Cardiac muscle cell (in vitro differentiated cells and primary cell): ENCODE results near the gene SHROOM2. TPM values are rescaled to one million over a fixed set of nuclear protein-coding genes. Genes with fewer than 3 reads are reported as not detected.

Source experiments
- DNase-seq, 2 donors: peaks; one replicate each; pipeline versions ENCODE4 v3.0.0 to v3.0.0-alpha.2; 2010 to 2017; ENCODE audit warnings: low read depth in 1 of 2, low spot score in 1 of 2
- H3K27ac ChIP-seq: fragments of 200-600 bp; sonication (generic); 2 replicates; pipeline ENCODE4 v1.5.1; 2016
- H3K27me3 ChIP-seq: fragments of 200-600 bp; sonication (generic); 2 replicates; pipeline ENCODE4 v1.6.0; 2016; ENCODE audit warnings: control low read depth
- H3K36me3 ChIP-seq: fragments of 200-600 bp; sonication (generic); 2 replicates; pipeline ENCODE4 v1.5.1; 2016; ENCODE audit warnings: control low read depth
- H3K4me1 ChIP-seq: fragments of 200-600 bp; sonication (generic); 2 replicates; pipeline ENCODE4 v1.8.1; 2017; ENCODE audit warnings: low read depth, mild to moderate bottlenecking, mixed run types
- H3K4me3 ChIP-seq: fragments of 200-600 bp; sonication (generic); 2 replicates; pipeline ENCODE4 v1.5.1; 2016; ENCODE audit warnings: mild to moderate bottlenecking
- H3K9me3 ChIP-seq: fragments of 200-600 bp; sonication (generic); 2 replicates; pipeline ENCODE4 v1.5.1; 2017; ENCODE audit warnings: low read depth, mild to moderate bottlenecking, control low read depth
- CTCF ChIP-seq: IDR thresholded peaks from 2 replicates; pipeline ENCODE4 v1.5.1; 2012; ENCODE audit warnings: low read depth, mild to moderate bottlenecking, low read length
- polyA plus RNA-seq: library from polyadenylated mRNA; unstranded; fragments of >200 nt; fragmentation: Nextera tagmentation; extraction: Ambion mirVana; gene quantifications from 2 replicates; pipeline ENCODE4 v1.2.1, GENCODE V29; 2016
- total RNA-seq: library from RNA; depleted of rRNA; stranded (reverse); fragments of >200 nt; gene quantifications from 2 replicates; pipeline ENCODE4 v1.2.3, GENCODE V29; 2016

The SHROOM2 gene
- total and polyA plus RNA-seq, 2 experiments from 2014 or later: 14.8 to 32.9 TPM

GRCh38 chrX:9961750-9962149 is 175.5 kb downstream of the SHROOM2 start:
- no peaks in the 10 kb centered on the region for H3K9me3 ChIP-seq
- DNase-seq: no peak
- H3K27me3 ChIP-seq: no peaks in the 10 kb centered on the region
- no peak overlapping the region for H3K27ac ChIP-seq
- TF ChIP-seq CTCF: no peak
- H3K4me3 ChIP-seq: no peak overlapping the region
- no peaks in the 10 kb centered on the region for H3K4me1 ChIP-seq
- H3K36me3 ChIP-seq: no peaks in the 10 kb centered on the region

GRCh38 chrX:9966775-9967408 is 180.7 kb downstream of the SHROOM2 start, which contains the start of gene CLDN34:
Gene CLDN34 (plus strand): TSS chrX:9967358. CDS start chrX:9967358, 0 bp downstream.
- no peak for DNase-seq
- Histone ChIP-seq H3K36me3 (no peaks in the 10 kb centered on the region), H3K27ac (no peak within 1 kb of the TSS), H3K4me3 (no peak within 1 kb of the TSS), H3K27me3 (no peaks in the 10 kb centered on the region), H3K9me3 (no peaks in the 10 kb centered on the region), H3K4me1 (no peaks in the 10 kb centered on the region)
- no peak for TF ChIP-seq CTCF

GRCh38 chrX:9977635-9978034 is 191.4 kb downstream of the SHROOM2 start:
- TF ChIP-seq CTCF: no peak
- DNase-seq: no peak
- Histone ChIP-seq H3K27me3 (no peaks in the 10 kb centered on the region), H3K4me1 (no peaks in the 10 kb centered on the region), H3K36me3 (no peaks in the 10 kb centered on the region), H3K27ac (no peak overlapping the region), H3K9me3 (no peaks in the 10 kb centered on the region), H3K4me3 (no peak overlapping the region)

- no peak overlapping the region for H3K27ac ChIP-seq
- H3K4me3 ChIP-seq: no peak overlapping the region
- no peak for TF ChIP-seq CTCF
- H3K9me3 ChIP-seq: no peaks in the 10 kb centered on the region
- no peak for DNase-seq
- H3K36me3 ChIP-seq: no peaks in the 10 kb centered on the region
- H3K27me3 ChIP-seq: no peaks in the 10 kb centered on the region
- H3K4me1 ChIP-seq: no peaks in the 10 kb centered on the region
Observed at GRCh38 chrX:9980401-9980800, 194.2 kb downstream of the SHROOM2 start.

- H3K4me1 ChIP-seq: no peaks in the 10 kb centered on the region
- no peaks in the 10 kb centered on the region for H3K36me3 ChIP-seq
- no peak overlapping the region for H3K4me3 ChIP-seq
- DNase-seq: no peak
- H3K27me3 ChIP-seq: no peaks in the 10 kb centered on the region
- no peak overlapping the region for H3K27ac ChIP-seq
- no peak for TF ChIP-seq CTCF
- no peaks in the 10 kb centered on the region for H3K9me3 ChIP-seq
Observed at GRCh38 chrX:9980927-9981326, 194.7 kb downstream of the SHROOM2 start.
